Activated CD4-positive, alpha-beta T cell treated with anti-CD3 and anti-CD28 coated beads, Interleukin-2, amount 10 ng/mL, durations not matched to agents 7 days and 5 days (primary cell): ENCODE measurements around the gene AKR1B1. TPM values are rescaled to one million over a fixed set of nuclear protein-coding genes. Genes with fewer than 3 reads are reported as not detected.

Source experiments
- CTCF ChIA-PET: fragments of 350-600 bp; sonication (Branson Sonifier 250); formaldehyde crosslinking; loops from one replicate; lab custom pipeline; 2021; ENCODE audit warnings: antibody characterized with exemption; lab: Charles Lee
- POLR2A ChIA-PET: fragments of 350-600 bp; sonication (Branson Sonifier 250); formaldehyde crosslinking; loops from one replicate; lab custom pipeline; 2021; ENCODE audit warnings: antibody characterized with exemption; lab: Charles Lee
- DNase-seq: peaks from one replicate; pipeline ENCODE4 v3.0.0-alpha.2; 2020
- H3K27ac Mint-ChIP-seq: one replicate; pipeline ENCODE4 v1.8.0; 2021; ENCODE audit warnings: mild to moderate bottlenecking, moderate library complexity, mixed read lengths
- H3K27me3 Mint-ChIP-seq: one replicate; pipeline ENCODE4 v1.8.0; 2021; ENCODE audit warnings: mixed read lengths
- H3K36me3 Mint-ChIP-seq: one replicate; pipeline ENCODE4 v1.8.0; 2021; ENCODE audit warnings: low read depth, mixed read lengths
- H3K4me1 Mint-ChIP-seq: one replicate; pipeline ENCODE4 v1.8.0; 2021; ENCODE audit warnings: mixed read lengths
- H3K4me3 Mint-ChIP-seq: one replicate; pipeline ENCODE4 v1.8.0; 2021; ENCODE audit warnings: mild to moderate bottlenecking, moderate library complexity, mixed read lengths
- H3K9me3 Mint-ChIP-seq: one replicate; pipeline ENCODE4 v1.8.0; 2021; ENCODE audit warnings: mixed read lengths
- total RNA-seq, 2 experiments: library from RNA; stranded (reverse); gene quantifications; one replicate each; pipeline ENCODE4 v1.2.3, GENCODE V29; 2021

The AKR1B1 gene
- total RNA-seq, 2 experiments from 2014 or later = 98.1 to 106 TPM

GRCh38 chr7:134440067-134440466, 18.8 kb downstream of the AKR1B1 start:
- POLR2A ChIA-PET = no interaction called here
- H3K36me3 Mint-ChIP-seq = peaks cover 21% of the 10 kb centered on the region

DNA sequence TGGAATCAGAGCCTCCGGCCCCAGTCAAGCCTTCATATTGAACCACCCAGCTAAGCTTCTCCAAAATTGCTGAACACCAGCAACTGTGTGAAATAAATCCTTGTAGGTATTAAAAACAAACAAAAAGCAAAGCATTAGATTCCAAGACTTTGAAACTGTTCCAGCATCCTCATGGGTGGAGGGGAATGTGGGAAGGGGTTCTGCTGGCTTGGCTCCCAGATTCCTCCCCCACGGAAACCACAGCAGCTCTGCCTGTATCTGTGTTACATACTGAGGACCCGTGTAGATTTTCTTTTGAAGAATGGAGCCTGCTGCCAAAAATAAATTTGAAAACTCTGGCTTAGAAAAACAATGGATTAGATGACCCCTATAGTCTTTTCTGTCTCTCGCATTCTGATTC, 20.0 kb downstream of the AKR1B1 start:
- ChIA-PET POLR2A (no interaction called here), CTCF (interaction anchor here (1.3 kb wide), 1 partner anchor 19 kb away, joined by 3 read pairs; no protein-coding TSS in a partner anchor)
- peaks cover 16% of the 10 kb centered on the region for H3K36me3 Mint-ChIP-seq
- peaks cover 2% of the 10 kb centered on the region for H3K9me3 Mint-ChIP-seq
- no peaks in the 10 kb centered on the region for H3K27me3 Mint-ChIP-seq
- no peak for DNase-seq
- no peak overlapping the region for H3K4me3 Mint-ChIP-seq
- H3K27ac Mint-ChIP-seq = no peak overlapping the region
- H3K4me1 Mint-ChIP-seq = no peaks in the 10 kb centered on the region

More at GRCh38 chr7:134440067-134440466, 18.8 kb downstream of the AKR1B1 start:
- Mint-ChIP-seq H3K27me3 (no peaks in the 10 kb centered on the region), H3K4me3 (no peak overlapping the region), H3K4me1 (no peaks in the 10 kb centered on the region), H3K27ac (no peak overlapping the region), H3K9me3 (peaks cover 2% of the 10 kb centered on the region)
- CTCF ChIA-PET = interaction anchor here (1.2 to 1.3 kb wide), 2 partner anchors 8 to 18 kb away, joined by 3 to 6 read pairs; no protein-coding TSS in a partner anchor
- no peak for DNase-seq

GRCh38 chr7:134435161-134435920, 23.6 kb downstream of the AKR1B1 start:
- CTCF ChIA-PET = interaction anchor here (0.6 kb wide), 1 partner anchor 175 kb away, joined by 4 read pairs; no protein-coding TSS in a partner anchor
- no peak for DNase-seq
- Mint-ChIP-seq H3K4me1 (peaks cover 16% of the 10 kb centered on the region), H3K9me3 (peaks cover 2% of the 10 kb centered on the region), H3K4me3 (no peak overlapping the region), H3K27me3 (no peaks in the 10 kb centered on the region), H3K36me3 (peaks cover 3% of the 10 kb centered on the region), H3K27ac (no peak overlapping the region)
- POLR2A ChIA-PET = interaction anchor here (0.7 kb wide), 1 partner anchor 551 kb away, joined by 3 read pairs; the partner anchor contains the start of gene AGBL3

GRCh38 chr7:134434701-134435100, 24.2 kb downstream of the AKR1B1 start:
- Mint-ChIP-seq H3K27me3 (no peaks in the 10 kb centered on the region), H3K27ac (no peak overlapping the region), H3K4me3 (no peak overlapping the region), H3K36me3 (no peaks in the 10 kb centered on the region), H3K9me3 (peaks cover 2% of the 10 kb centered on the region), H3K4me1 (peaks cover 16% of the 10 kb centered on the region)
- ChIA-PET POLR2A (no interaction called here), CTCF (no interaction called here)
- no peak for DNase-seq

- DNase-seq = no peak
- H3K27ac Mint-ChIP-seq = no peak overlapping the region
- POLR2A ChIA-PET = no interaction called here
- peaks cover 16% of the 10 kb centered on the region for H3K4me1 Mint-ChIP-seq
- CTCF ChIA-PET = interaction anchor here (0.6 to 2.5 kb wide), 18 partner anchors 9 to 503 kb away, joined by 3 to 16 read pairs (median 8); partner anchors contain the start of gene AKR1B1
- no peaks in the 10 kb centered on the region for H3K36me3 Mint-ChIP-seq
- H3K27me3 Mint-ChIP-seq = peaks cover 4% of the 10 kb centered on the region
- H3K4me3 Mint-ChIP-seq = no peak overlapping the region
- H3K9me3 Mint-ChIP-seq = no peaks in the 10 kb centered on the region
Measured at GRCh38 chr7:134433430-134433829, 25.5 kb downstream of the AKR1B1 start.

- H3K27me3 Mint-ChIP-seq = peaks cover 4% of the 10 kb centered on the region
- H3K4me1 Mint-ChIP-seq = peaks cover 16% of the 10 kb centered on the region
- H3K9me3 Mint-ChIP-seq = no peaks in the 10 kb centered on the region
- CTCF ChIA-PET = interaction anchor here (0.6 to 2.5 kb wide), 28 partner anchors 8 to 1075 kb away, joined by 3 to 16 read pairs (median 4); partner anchors contain the start of gene AKR1B1
- no peaks in the 10 kb centered on the region for H3K36me3 Mint-ChIP-seq
- H3K4me3 Mint-ChIP-seq = peak overlapping the region; percentile 67
- peak overlapping the region; percentile 84 for H3K27ac Mint-ChIP-seq
- peak; percentile 76 for DNase-seq
- POLR2A ChIA-PET = no interaction called here
Measured at GRCh38 chr7:134432296-134433152, 26.4 kb downstream of the AKR1B1 start.

DNA sequence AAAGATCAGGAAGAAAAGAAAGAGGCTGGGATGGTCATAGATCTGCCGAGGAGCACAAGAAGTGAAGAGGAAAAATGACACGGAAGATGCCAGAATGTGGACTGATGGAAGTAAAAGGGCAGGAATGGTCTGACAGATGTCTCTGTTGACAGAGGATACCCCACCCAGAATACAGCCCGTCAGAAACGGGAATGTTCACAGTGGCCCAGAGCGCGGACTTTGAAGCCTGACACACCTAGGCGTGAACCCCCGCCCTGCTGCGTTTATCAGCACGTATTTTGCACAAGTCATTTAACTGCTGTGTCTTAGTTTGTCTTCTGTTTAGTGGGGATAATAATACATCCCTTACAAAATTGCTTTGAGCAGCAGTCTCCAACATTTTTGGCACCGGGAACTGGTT, 27.1 kb downstream of the AKR1B1 start:
- peaks cover 16% of the 10 kb centered on the region for H3K4me1 Mint-ChIP-seq
- no peak for DNase-seq
- peak overlapping the region; percentile 67 for H3K4me3 Mint-ChIP-seq
- no peaks in the 10 kb centered on the region for H3K36me3 Mint-ChIP-seq
- peaks cover 4% of the 10 kb centered on the region for H3K27me3 Mint-ChIP-seq
- no peaks in the 10 kb centered on the region for H3K9me3 Mint-ChIP-seq
- ChIA-PET CTCF (interaction anchor here (0.8 to 2.5 kb wide), 22 partner anchors 9 to 1074 kb away, joined by 3 to 16 read pairs (median 6); partner anchors contain the start of gene AKR1B1), POLR2A (no interaction called here)
- peak overlapping the region; percentile 43 for H3K27ac Mint-ChIP-seq

GRCh38 chr7:134429481-134429880, 29.4 kb downstream of the AKR1B1 start:
- DNase-seq = no peak
- no peak overlapping the region for H3K27ac Mint-ChIP-seq
- H3K9me3 Mint-ChIP-seq = no peaks in the 10 kb centered on the region
- H3K4me1 Mint-ChIP-seq = peaks cover 16% of the 10 kb centered on the region
- ChIA-PET POLR2A (no interaction called here), CTCF (interaction anchor here (1.0 kb wide), 1 partner anchor 11 kb away, joined by 3 read pairs; no protein-coding TSS in a partner anchor)
- H3K4me3 Mint-ChIP-seq = no peak overlapping the region
- H3K36me3 Mint-ChIP-seq = no peaks in the 10 kb centered on the region
- peaks cover 4% of the 10 kb centered on the region for H3K27me3 Mint-ChIP-seq

DNA sequence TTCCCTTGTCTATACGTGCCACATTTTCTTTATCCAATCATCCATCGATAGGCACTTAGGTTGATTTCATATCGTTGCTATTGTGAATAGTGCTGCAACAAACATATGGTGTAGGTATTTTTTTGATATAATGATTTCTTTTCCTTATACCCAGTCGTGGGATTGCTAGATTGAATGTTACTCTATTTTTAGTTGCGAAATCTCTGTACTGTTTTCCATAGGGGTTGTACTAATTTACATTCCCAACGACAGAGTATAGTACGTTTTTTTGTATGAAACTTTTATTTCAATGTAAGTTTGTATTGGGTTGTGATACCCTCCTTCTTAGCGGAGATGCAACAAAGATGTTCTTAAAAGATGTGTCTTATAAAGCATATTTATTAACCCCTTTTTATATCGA, 30.0 kb downstream of the AKR1B1 start:
- no peaks in the 10 kb centered on the region for H3K36me3 Mint-ChIP-seq
- H3K4me3 Mint-ChIP-seq = no peak overlapping the region
- H3K4me1 Mint-ChIP-seq = peaks cover 16% of the 10 kb centered on the region
- H3K9me3 Mint-ChIP-seq = no peaks in the 10 kb centered on the region
- H3K27me3 Mint-ChIP-seq = peaks cover 4% of the 10 kb centered on the region
- H3K27ac Mint-ChIP-seq = no peak overlapping the region
- no peak for DNase-seq
- ChIA-PET POLR2A (no interaction called here), CTCF (interaction anchor here (1.0 kb wide), 1 partner anchor 12 kb away, joined by 3 read pairs; no protein-coding TSS in a partner anchor)

GRCh38 chr7:134427896-134428295, 31.0 kb downstream of the AKR1B1 start:
- Mint-ChIP-seq H3K4me1 (peaks cover 13% of the 10 kb centered on the region), H3K4me3 (no peak overlapping the region), H3K27me3 (peaks cover 4% of the 10 kb centered on the region), H3K9me3 (no peaks in the 10 kb centered on the region), H3K27ac (no peak overlapping the region), H3K36me3 (no peaks in the 10 kb centered on the region)
- POLR2A ChIA-PET = no interaction called here
- no peak for DNase-seq
- CTCF ChIA-PET = no interaction called here

GRCh38 chr7:134425777-134426176, 33.1 kb downstream of the AKR1B1 start:
- ChIA-PET POLR2A (no interaction called here), CTCF (interaction anchor here (1.3 kb wide), 1 partner anchor 109 kb away, joined by 3 read pairs; the partner anchor contains the start of gene SLC35B4)
- no peak overlapping the region for H3K27ac Mint-ChIP-seq

DNA sequence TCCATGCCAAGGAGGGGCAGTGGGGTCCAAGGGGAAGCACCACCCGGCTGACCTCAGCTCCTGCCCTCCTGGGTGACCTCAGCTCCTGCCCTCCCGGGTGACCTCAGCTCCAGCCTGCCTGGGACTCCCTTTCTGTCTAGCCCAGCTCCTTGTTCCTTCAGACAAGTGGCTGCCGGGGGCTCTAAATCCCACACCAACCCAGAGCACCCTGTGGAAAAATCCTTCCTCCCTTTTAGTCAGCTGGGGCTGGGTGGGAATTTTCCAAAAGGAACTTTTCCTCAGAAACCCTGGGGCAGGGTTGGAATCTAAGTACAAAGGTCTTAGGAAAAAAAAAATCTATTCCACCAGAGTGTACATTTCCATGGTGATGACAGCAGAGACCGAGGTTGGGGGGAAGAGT, 36.3 kb downstream of the AKR1B1 start:
- Mint-ChIP-seq H3K4me1 (no peaks in the 10 kb centered on the region), H3K27me3 (peaks cover 2% of the 10 kb centered on the region), H3K4me3 (no peak overlapping the region), H3K9me3 (no peaks in the 10 kb centered on the region), H3K36me3 (no peaks in the 10 kb centered on the region), H3K27ac (no peak overlapping the region)
- DNase-seq = no peak
- ChIA-PET POLR2A (no interaction called here), CTCF (interaction anchor here (2.4 kb wide), 1 partner anchor 10 kb away, joined by 9 read pairs; no protein-coding TSS in a partner anchor)

More at GRCh38 chr7:134425777-134426176, 33.1 kb downstream of the AKR1B1 start:
- no peaks in the 10 kb centered on the region for H3K36me3 Mint-ChIP-seq
- H3K4me1 Mint-ChIP-seq = no peaks in the 10 kb centered on the region
- H3K4me3 Mint-ChIP-seq = no peak overlapping the region
- H3K27me3 Mint-ChIP-seq = peaks cover 4% of the 10 kb centered on the region
- no peaks in the 10 kb centered on the region for H3K9me3 Mint-ChIP-seq
- no peak for DNase-seq
